Keratinocyte (primary cell): ENCODE data around the gene ENTPD5. TPM values are rescaled to one million over a fixed set of nuclear protein-coding genes. Genes with fewer than 3 reads are reported as not detected.
"Not testable (repeated sequence)": the region's sequence is repeated elsewhere in the genome, so short reads cannot be mapped to it uniquely, and the experiment has no call there.

Source experiments
- DNase-seq: peaks from one replicate; pipeline ENCODE4 v3.0.0-alpha.2; 2011; ENCODE audit warnings: low read depth, missing footprints, low spot score
- FAIRE-seq: peaks from 2 replicates; lab custom pipeline; 2011; peaks lifted over from hg19 to GRCh38; lab: Jason Lieb, UNC
- H2AFZ ChIP-seq: 2 replicates; pipeline ENCODE4 v1.6.0; 2012; ENCODE audit warnings: low read length, control low read depth, inconsistent platforms; ENCODE audit not compliant: control insufficient read depth
- H3K27ac ChIP-seq: 2 replicates; pipeline ENCODE4 v1.5.1; 2011; ENCODE audit warnings: low read length; ENCODE audit not compliant: control insufficient read depth, insufficient read depth
- H3K27me3 ChIP-seq: 3 replicates; pipeline ENCODE4 v1.6.0; 2011; ENCODE audit warnings: low read length; ENCODE audit not compliant: control insufficient read depth, insufficient read depth; ENCODE audit errors: extremely low read depth
- H3K36me3 ChIP-seq, 2 experiments: 2 replicates in 1 of 2; 3 replicates in 1 of 2; pipeline ENCODE4 v1.5.1; 2011; ENCODE audit warnings: low read length in 2 of 2, mild to moderate bottlenecking in 1 of 2; ENCODE audit not compliant: control insufficient read depth in 2 of 2, insufficient read depth in 2 of 2; ENCODE audit errors: extremely low read depth in 1 of 2
- H3K4me1 ChIP-seq: 3 replicates; pipeline ENCODE4 v1.5.1; 2011; ENCODE audit warnings: low read length; ENCODE audit not compliant: control insufficient read depth, insufficient read depth; ENCODE audit errors: extremely low read depth
- H3K4me2 ChIP-seq: 3 replicates; pipeline ENCODE4 v1.6.0; 2011; ENCODE audit warnings: low read depth, low read length; ENCODE audit not compliant: control insufficient read depth, insufficient read depth; ENCODE audit errors: extremely low read depth
- H3K4me3 ChIP-seq, 3 experiments: fragments of 200-600 bp in 1 of 3; sonication (generic) in 1 of 3; 2 replicates in 2 of 3; 3 replicates in 1 of 3; pipeline ENCODE4 v1.5.1; 2011 to 2016; ENCODE audit warnings: low read length in 3 of 3, mild to moderate bottlenecking in 3 of 3, control low read depth in 2 of 3, inconsistent platforms in 1 of 3, low read depth in 1 of 3, mixed read lengths in 1 of 3, mixed run types in 1 of 3, moderate library complexity in 1 of 3; ENCODE audit not compliant: control insufficient read depth in 2 of 3, insufficient read depth in 2 of 3; ENCODE audit errors: extremely low read depth in 1 of 3
- H3K79me2 ChIP-seq: 2 replicates; pipeline ENCODE4 v1.6.0; 2012; ENCODE audit warnings: low read length; ENCODE audit not compliant: control insufficient read depth, insufficient read depth
- H3K9ac ChIP-seq: 3 replicates; pipeline ENCODE4 v1.6.0; 2011; ENCODE audit warnings: low read length; ENCODE audit not compliant: control insufficient read depth, insufficient read depth; ENCODE audit errors: extremely low read depth
- H3K9me1 ChIP-seq: 3 replicates; pipeline ENCODE4 v1.6.0; 2011; ENCODE audit warnings: low read length; ENCODE audit not compliant: control insufficient read depth, insufficient read depth; ENCODE audit errors: extremely low read depth
- H3K9me3 ChIP-seq: 2 replicates; pipeline ENCODE4 v1.5.1; 2012; ENCODE audit warnings: low read depth, low read length; ENCODE audit not compliant: control insufficient read depth
- H4K20me1 ChIP-seq: 3 replicates; pipeline ENCODE4 v1.6.0; 2011; ENCODE audit warnings: low read length; ENCODE audit not compliant: control insufficient read depth, insufficient read depth; ENCODE audit errors: extremely low read depth
- EZH2 ChIP-seq: IDR thresholded peaks from one replicate; pipeline ENCODE4 v1.6.1; 2012; ENCODE audit warnings: inconsistent platforms, mild to moderate bottlenecking, low read length, moderate library complexity
- dilution Hi-C: fragments of 300-500 bp; cut with MboI; formaldehyde crosslinking; loops from one replicate; pipeline ENCODE4 v1.7.0; 2020; ENCODE audit warnings: low sequenced_read_pairs; ENCODE audit not compliant: extremely low pct_ligation_motif_present
- polyA plus RNA-seq, 5 experiments: library from polyadenylated mRNA; depleted of rRNA in 3 of 5; stranded (reverse) in 3 of 5; stranded (forward) in 1 of 5; unstranded in 1 of 5; fragments of >200 nt; gene quantifications; 1 replicate in 1 of 5; 2 replicates in 3 of 5; 3 replicates in 1 of 5; pipeline versions ENCODE4 v1.2.1 to v1.2.3, GENCODE V29; 2011 to 2012; ENCODE audit warnings: missing spikeins in 2 of 5, low read depth in 1 of 5, low replicate concordance in 1 of 5
- TF ChIP-seq, protein P1 (sequence below), 3 experiments: IDR thresholded peaks in 1 of 3; conservative IDR thresholded peaks in 1 of 3; optimal IDR thresholded peaks in 1 of 3; 2 replicates in 2 of 3; 3 replicates in 1 of 3; pipeline versions ENCODE3 to v1.5.1; 2011; ENCODE audit warnings: low read length in 3 of 3, mild to moderate bottlenecking in 3 of 3, moderate library complexity in 2 of 3, control low read depth in 1 of 3, inconsistent platforms in 1 of 3; ENCODE audit not compliant: insufficient read depth in 2 of 3; ENCODE audit errors: extremely low read depth in 1 of 3

Gene ENTPD5
- polyA plus RNA-seq, 1 donor (not counting 4 experiments of a cell fraction or from before 2014, with no cell fraction given) = 10.5 TPM

DNA sequence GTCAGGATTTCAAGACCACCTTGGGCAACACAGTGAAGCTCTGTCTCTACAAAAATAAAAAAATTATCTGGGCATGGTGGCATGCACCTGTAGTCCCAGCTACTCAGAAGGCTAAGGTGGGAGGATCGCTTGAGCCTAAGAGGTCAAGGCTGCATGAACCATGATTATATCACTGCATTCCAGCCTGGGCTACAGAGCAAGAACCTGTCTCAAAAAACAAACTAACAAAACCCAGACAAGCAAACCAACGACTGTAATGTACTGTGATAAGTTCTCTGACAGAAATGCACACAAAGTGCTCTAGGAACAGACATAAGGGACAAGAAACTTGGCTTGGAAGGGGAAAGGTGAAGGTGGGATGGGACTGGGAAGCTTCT, 22.4 kb downstream of the ENTPD5 start:
- TF ChIP-seq, protein P1, sequence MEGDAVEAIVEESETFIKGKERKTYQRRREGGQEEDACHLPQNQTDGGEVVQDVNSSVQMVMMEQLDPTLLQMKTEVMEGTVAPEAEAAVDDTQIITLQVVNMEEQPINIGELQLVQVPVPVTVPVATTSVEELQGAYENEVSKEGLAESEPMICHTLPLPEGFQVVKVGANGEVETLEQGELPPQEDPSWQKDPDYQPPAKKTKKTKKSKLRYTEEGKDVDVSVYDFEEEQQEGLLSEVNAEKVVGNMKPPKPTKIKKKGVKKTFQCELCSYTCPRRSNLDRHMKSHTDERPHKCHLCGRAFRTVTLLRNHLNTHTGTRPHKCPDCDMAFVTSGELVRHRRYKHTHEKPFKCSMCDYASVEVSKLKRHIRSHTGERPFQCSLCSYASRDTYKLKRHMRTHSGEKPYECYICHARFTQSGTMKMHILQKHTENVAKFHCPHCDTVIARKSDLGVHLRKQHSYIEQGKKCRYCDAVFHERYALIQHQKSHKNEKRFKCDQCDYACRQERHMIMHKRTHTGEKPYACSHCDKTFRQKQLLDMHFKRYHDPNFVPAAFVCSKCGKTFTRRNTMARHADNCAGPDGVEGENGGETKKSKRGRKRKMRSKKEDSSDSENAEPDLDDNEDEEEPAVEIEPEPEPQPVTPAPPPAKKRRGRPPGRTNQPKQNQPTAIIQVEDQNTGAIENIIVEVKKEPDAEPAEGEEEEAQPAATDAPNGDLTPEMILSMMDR (optimal IDR thresholded peaks at IDR 0.05 in 1 of 3, IDR thresholded peaks at IDR 0.05 in 1 of 3, conservative IDR thresholded peaks at IDR 0.05 in 1 of 3; ENCODE audit: extremely low read depth in 1 of 3, insufficient read depth in 2 of 3, low read length in 3 of 3) = no peak
- no peak for TF ChIP-seq EZH2
- no peak overlapping the region for H2AFZ ChIP-seq
- no peak overlapping the region for H3K4me3 ChIP-seq
- H3K27me3 ChIP-seq = no peaks in the 10 kb centered on the region
- no peaks in the 10 kb centered on the region for H3K79me2 ChIP-seq
- H3K9ac ChIP-seq = no peak overlapping the region
- no peak overlapping the region for H3K27ac ChIP-seq
- H3K4me2 ChIP-seq = no peak overlapping the region
- H3K9me1 ChIP-seq = no peaks in the 10 kb centered on the region
- FAIRE-seq = no peak
- H4K20me1 ChIP-seq = no peaks in the 10 kb centered on the region
- no peak for DNase-seq
- H3K9me3 ChIP-seq = no peaks in the 10 kb centered on the region
- H3K36me3 ChIP-seq = peaks cover 3 to 6% of the 10 kb centered on the region in 2 experiments
- dilution Hi-C loops = no loop called here
- H3K4me1 ChIP-seq = no peaks in the 10 kb centered on the region

DNA sequence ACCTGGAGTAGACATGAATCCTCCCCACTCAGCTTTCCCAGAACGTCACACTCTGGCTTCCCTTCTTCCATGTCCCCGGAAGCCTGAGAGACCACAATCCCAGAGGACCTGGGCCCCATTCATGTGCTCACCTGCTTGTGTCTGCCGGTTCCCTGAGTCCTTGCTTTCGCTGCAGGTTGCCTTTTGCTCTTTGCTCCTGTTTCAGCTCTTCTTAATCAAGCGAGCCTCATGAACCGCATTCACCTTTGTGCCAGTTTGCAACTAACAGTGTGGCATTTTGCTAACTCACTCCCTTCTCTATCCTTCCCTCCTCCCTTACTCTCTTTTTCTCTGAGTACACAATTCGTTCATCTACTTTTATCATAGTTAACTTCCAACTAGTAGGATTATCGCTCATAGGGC, 23.1 kb downstream of the ENTPD5 start:
- Histone ChIP-seq H3K4me3 (no peak overlapping the region), H4K20me1 (no peaks in the 10 kb centered on the region), H3K4me2 (no peak overlapping the region), H3K27ac (no peak overlapping the region), H3K36me3 (peaks cover 3 to 6% of the 10 kb centered on the region in 2 experiments), H3K4me1 (no peaks in the 10 kb centered on the region), H3K27me3 (no peaks in the 10 kb centered on the region), H3K9me3 (no peaks in the 10 kb centered on the region), H3K9ac (no peak overlapping the region), H3K9me1 (no peaks in the 10 kb centered on the region), H2AFZ (no peak overlapping the region), H3K79me2 (no peaks in the 10 kb centered on the region)
- no peak for DNase-seq
- FAIRE-seq = no peak
- TF ChIP-seq, protein P1 (optimal IDR thresholded peaks at IDR 0.05 in 1 of 3, IDR thresholded peaks at IDR 0.05 in 1 of 3, conservative IDR thresholded peaks at IDR 0.05 in 1 of 3; ENCODE audit: extremely low read depth in 1 of 3, insufficient read depth in 2 of 3, low read length in 3 of 3) = no peak
- TF ChIP-seq EZH2 = no peak
- dilution Hi-C loops = no loop called here

DNA sequence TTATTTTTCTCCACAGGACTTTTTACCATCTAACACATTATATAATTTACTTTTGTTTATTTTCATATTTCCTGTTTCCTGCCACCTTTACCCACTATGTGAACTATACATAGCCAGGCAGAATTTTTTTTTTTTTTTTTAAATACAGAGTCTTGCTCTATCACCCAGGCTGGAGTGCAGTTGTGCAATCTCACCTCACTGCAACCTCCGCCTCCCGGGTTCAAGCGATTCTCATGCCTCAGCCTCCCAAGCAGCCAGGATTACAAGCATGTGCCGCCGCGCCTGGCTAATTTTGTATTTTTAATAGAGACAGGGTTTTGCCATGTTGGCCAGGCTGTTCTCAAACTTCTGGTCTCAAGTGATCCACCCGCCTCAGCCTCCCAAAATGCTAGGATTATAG, 24.2 kb downstream of the ENTPD5 start:
- FAIRE-seq, H3K4me3 ChIP-seq, H3K9ac ChIP-seq, H3K9me1 ChIP-seq, H3K4me1 ChIP-seq, H3K27me3 ChIP-seq, H4K20me1 ChIP-seq, H3K9me3 ChIP-seq, H3K36me3 ChIP-seq, dilution Hi-C loops, H2AFZ ChIP-seq, H3K27ac ChIP-seq, H3K79me2 ChIP-seq, H3K4me2 ChIP-seq, DNase-seq: not testable (repeated sequence)
